ENCODE measurements around the gene GNAI2.

The GNAI2 gene

GRCh38 chr3:50193286-50193685, 42.7 kb upstream of the GNAI2 start:
- no peak overlapping the region for H3K27ac ChIP-seq
- TF ChIP-seq ZFX (IDR thresholded peaks at IDR 0.05; ENCODE audit: borderline replicate concordance) (no peak), CTCF (IDR thresholded peaks at IDR 0.05) (no peak)

- no peak for TF ChIP-seq CTCF (IDR thresholded peaks at IDR 0.05)
- no peak for TF ChIP-seq ZFX (IDR thresholded peaks at IDR 0.05; ENCODE audit: borderline replicate concordance)
- H3K27ac ChIP-seq: no peak overlapping the region
Observed at GRCh38 chr3:50193746-50194127, 42.3 kb upstream of the GNAI2 start.

- TF ChIP-seq ZFX (IDR thresholded peaks at IDR 0.05; ENCODE audit: borderline replicate concordance) (no peak), CTCF (IDR thresholded peaks at IDR 0.05) (peak; percentile 83)
- H3K27ac ChIP-seq: no peak overlapping the region
Observed at GRCh38 chr3:50194128-50194902, 41.7 kb upstream of the GNAI2 start.

- TF ChIP-seq CTCF (IDR thresholded peaks at IDR 0.05) (no peak; the same call in 1 of the 2 replicates), ZFX (IDR thresholded peaks at IDR 0.05; ENCODE audit: borderline replicate concordance) (no peak)
Observed at GRCh38 chr3:50194903-50195500, 41.0 kb upstream of the GNAI2 start.

GRCh38 chr3:50195501-50196252, 40.3 kb upstream of the GNAI2 start:
- TF ChIP-seq CTCF (IDR thresholded peaks at IDR 0.05) (no peak), ZFX (IDR thresholded peaks at IDR 0.05; ENCODE audit: borderline replicate concordance) (no peak)

More at GRCh38 chr3:50194903-50195500, 41.0 kb upstream of the GNAI2 start:
- no peak overlapping the region for H3K27ac ChIP-seq

GRCh38 chr3:50196253-50196801, 39.7 kb upstream of the GNAI2 start:
- H3K27ac ChIP-seq: no peak overlapping the region
- no peak for TF ChIP-seq CTCF (IDR thresholded peaks at IDR 0.05)
- TF ChIP-seq ZFX (IDR thresholded peaks at IDR 0.05; ENCODE audit: borderline replicate concordance): no peak

More at GRCh38 chr3:50195501-50196252, 40.3 kb upstream of the GNAI2 start:
- H3K27ac ChIP-seq: no peak overlapping the region
